Measurements from ENCODE around the gene FBLN1. TPM values are rescaled to one million over a fixed set of nuclear protein-coding genes. Genes with fewer than 3 reads are reported as not detected.

Gene FBLN1
- total and polyA plus RNA-seq, 2 of the 13 experiments (the other 11 are each of a cell fraction or from before 2014, with no cell fraction given) = 37.3 to 103 TPM

DNA sequence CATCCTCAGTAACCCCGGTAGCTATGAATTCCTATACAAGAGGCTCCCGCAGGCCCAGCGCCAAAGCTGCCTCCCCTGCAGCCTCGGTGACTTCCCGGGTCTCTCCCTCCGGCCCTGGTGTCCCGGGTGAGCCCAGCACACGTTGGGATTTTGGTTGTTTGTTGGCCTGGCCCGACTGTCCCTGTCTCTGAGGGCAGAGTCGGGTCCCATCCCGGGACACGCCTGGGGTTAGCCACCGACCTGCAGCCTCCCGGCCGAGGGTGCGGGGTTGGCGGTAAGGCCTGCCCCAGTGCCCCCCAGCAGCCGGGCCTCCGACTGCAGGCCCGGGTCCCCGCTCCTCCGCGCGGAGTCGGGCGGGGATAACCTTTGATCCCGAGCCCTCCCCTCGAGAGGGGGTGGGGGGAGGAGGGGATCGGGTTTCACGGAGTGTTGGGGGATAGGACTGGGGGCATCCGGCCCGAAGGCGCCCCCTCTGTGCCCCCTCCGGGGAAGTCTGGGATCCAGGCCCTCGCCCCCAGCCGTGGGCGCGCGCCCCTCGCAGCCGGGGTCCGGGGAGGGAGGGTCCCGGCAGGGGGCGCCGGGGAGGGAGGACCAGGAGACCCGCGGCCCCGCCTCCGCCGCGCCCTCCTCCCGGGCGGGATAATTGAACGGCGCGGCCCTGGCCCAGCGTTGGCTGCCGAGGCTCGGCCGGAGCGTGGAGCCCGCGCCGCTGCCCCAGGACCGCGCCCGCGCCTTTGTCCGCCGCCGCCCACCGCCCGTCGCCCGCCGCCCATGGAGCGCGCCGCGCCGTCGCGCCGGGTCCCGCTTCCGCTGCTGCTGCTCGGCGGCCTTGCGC is at the start of gene FBLN1 (continued):
- TF ChIP-seq, protein P1, sequence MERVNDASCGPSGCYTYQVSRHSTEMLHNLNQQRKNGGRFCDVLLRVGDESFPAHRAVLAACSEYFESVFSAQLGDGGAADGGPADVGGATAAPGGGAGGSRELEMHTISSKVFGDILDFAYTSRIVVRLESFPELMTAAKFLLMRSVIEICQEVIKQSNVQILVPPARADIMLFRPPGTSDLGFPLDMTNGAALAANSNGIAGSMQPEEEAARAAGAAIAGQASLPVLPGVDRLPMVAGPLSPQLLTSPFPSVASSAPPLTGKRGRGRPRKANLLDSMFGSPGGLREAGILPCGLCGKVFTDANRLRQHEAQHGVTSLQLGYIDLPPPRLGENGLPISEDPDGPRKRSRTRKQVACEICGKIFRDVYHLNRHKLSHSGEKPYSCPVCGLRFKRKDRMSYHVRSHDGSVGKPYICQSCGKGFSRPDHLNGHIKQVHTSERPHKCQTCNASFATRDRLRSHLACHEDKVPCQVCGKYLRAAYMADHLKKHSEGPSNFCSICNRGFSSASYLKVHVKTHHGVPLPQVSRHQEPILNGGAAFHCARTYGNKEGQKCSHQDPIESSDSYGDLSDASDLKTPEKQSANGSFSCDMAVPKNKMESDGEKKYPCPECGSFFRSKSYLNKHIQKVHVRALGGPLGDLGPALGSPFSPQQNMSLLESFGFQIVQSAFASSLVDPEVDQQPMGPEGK (CRISPR knock-in tag; IDR thresholded peaks at IDR 0.05) = peak; percentile 99
- no peak for TF ChIP-seq ZNF672 (CRISPR knock-in tag; IDR thresholded peaks at IDR 0.05)
- TF ChIP-seq KDM2A (CRISPR knock-in tag; IDR thresholded peaks at IDR 0.05; ENCODE audit: borderline replicate concordance, low read depth) = peak; percentile 78
- TF ChIP-seq CCDC6 (CRISPR knock-in tag; IDR thresholded peaks at IDR 0.05) = peak; percentile 56
- TF ChIP-seq, protein P2, sequence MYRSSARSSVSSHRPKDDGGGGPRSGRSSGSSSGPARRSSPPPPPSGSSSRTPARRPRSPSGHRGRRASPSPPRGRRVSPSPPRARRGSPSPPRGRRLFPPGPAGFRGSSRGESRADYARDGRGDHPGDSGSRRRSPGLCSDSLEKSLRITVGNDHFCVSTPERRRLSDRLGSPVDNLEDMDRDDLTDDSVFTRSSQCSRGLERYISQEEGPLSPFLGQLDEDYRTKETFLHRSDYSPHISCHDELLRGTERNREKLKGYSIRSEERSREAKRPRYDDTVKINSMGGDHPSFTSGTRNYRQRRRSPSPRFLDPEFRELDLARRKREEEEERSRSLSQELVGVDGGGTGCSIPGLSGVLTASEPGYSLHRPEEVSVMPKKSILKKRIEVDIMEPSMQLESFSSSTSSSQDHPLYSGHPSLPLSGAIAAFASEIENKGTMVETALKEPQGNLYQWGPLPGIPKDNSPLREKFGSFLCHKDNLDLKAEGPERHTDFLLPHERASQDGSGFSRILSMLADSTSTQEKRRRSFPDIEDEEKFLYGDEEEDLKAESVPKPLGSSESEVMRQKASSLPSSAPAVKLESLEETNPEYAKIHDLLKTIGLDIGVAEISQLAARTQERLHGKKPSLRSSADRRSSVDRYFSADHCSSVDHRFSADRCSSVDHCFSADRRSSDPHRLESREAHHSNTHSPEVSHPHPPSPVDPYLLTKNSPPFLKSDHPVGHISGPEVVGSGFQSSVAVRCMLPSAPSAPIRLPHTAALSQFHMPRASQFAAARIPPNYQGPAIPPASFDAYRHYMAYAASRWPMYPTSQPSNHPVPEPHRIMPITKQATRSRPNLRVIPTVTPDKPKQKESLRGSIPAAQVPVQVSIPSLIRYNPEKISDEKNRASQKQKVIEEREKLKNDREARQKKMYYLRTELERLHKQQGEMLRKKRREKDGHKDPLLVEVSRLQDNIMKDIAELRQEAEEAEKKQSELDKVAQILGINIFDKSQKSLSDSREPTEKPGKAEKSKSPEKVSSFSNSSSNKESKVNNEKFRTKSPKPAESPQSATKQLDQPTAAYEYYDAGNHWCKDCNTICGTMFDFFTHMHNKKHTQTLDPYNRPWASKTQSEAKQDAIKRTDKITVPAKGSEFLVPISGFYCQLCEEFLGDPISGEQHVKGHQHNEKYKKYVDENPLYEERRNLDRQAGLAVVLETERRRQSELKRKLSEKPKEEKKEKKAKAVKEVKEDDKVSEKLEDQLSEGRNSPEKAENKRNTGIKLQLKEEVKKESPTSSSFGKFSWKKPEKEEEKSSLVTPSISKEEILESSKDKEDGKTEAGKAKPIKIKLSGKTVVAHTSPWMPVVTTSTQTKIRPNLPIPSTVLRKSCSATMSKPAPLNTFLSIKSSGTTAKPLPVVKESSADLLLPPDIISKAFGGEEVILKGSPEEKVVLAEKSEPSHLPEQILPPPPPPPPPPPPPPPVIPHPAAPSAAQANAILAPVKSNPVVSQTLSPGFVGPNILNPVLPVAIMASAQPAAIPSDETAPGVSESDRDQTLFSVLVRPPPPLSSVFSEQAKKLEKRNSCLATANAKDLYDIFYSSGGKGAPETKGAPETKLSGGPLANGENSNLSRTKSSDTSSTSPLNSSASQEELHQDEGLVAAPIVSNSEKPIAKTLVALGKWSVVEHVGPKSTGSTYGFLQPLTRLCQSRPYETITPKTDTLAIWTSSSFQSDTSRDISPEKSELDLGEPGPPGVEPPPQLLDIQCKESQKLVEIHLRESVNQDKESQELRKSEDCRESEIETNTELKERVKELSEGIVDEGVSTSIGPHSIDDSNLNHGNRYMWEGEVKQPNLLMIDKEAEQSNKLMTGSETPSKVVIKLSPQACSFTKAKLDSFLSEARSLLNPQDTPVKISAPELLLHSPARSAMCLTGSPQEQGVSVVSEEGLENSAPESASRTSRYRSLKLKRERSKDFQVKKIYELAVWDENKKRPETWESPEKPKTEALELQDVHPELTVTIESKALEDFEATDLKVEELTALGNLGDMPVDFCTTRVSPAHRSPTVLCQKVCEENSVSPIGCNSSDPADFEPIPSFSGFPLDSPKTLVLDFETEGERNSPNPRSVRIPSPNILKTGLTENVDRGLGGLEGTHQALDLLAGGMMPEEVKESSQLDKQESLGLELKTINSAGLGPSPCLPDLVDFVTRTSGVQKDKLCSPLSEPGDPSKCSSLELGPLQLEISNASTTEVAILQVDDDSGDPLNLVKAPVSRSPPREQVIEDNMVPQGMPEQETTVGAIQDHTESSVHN (CRISPR knock-in tag; IDR thresholded peaks at IDR 0.05) = no peak; the same call in 1 of the 2 replicates
- 0 out of 2 replicates have a peak, but pooled peaks have one; percentile 47 for TF ChIP-seq ZNF256 (CRISPR knock-in tag; conservative IDR thresholded peaks at IDR 0.05)
- TF ChIP-seq ZNF253 (CRISPR knock-in tag; IDR thresholded peaks at IDR 0.05; ENCODE audit: borderline replicate concordance) = 0 out of 2 replicates have a peak, but pooled peaks have one; percentile 31
- peak; percentile 74 for TF ChIP-seq BORCS8-MEF2B (CRISPR knock-in tag; IDR thresholded peaks at IDR 0.05)
- TF ChIP-seq SMAD1 (CRISPR knock-in tag; IDR thresholded peaks at IDR 0.05; ENCODE audit: borderline replicate concordance, low read depth) = no peak
- peak; percentile 65; the same call in 1 of the 2 replicates for TF ChIP-seq MYC (CRISPR knock-in tag; IDR thresholded peaks at IDR 0.05; ENCODE audit: borderline replicate concordance)
- 0 out of 2 replicates have a peak, but pooled peaks have one; percentile 59 for TF ChIP-seq ZNF235 (CRISPR knock-in tag; IDR thresholded peaks at IDR 0.05; ENCODE audit: borderline replicate concordance)
- no peak for TF ChIP-seq NCOA5 (CRISPR knock-in tag; IDR thresholded peaks at IDR 0.05)
- peak; percentile 24; the same call in 1 of the 2 replicates for TF ChIP-seq FOSL1 (CRISPR knock-in tag; IDR thresholded peaks at IDR 0.05; ENCODE audit: borderline replicate concordance)
- TF ChIP-seq MAFF (IDR thresholded peaks at IDR 0.05; ENCODE audit: low read depth, low read length) = no peak
- TF ChIP-seq MED13 (CRISPR knock-in tag; IDR thresholded peaks at IDR 0.05) = 0 out of 2 replicates have a peak, but pooled peaks have one; percentile 91
- TF ChIP-seq, protein P3, sequence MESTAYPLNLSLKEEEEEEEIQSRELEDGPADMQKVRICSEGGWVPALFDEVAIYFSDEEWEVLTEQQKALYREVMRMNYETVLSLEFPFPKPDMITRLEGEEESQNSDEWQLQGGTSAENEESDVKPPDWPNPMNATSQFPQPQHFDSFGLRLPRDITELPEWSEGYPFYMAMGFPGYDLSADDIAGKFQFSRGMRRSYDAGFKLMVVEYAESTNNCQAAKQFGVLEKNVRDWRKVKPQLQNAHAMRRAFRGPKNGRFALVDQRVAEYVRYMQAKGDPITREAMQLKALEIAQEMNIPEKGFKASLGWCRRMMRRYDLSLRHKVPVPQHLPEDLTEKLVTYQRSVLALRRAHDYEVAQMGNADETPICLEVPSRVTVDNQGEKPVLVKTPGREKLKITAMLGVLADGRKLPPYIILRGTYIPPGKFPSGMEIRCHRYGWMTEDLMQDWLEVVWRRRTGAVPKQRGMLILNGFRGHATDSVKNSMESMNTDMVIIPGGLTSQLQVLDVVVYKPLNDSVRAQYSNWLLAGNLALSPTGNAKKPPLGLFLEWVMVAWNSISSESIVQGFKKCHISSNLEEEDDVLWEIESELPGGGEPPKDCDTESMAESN (CRISPR knock-in tag; conservative IDR thresholded peaks at IDR 0.05) = peak; percentile 70; the same call in 1 of the 2 replicates

Data from HepG2 (cell line).